Astrocyte of the spinal cord (primary cell): ENCODE results near the gene MS4A14.
"Not testable (repeated sequence)": the region's sequence is repeated elsewhere in the genome, so short reads cannot be mapped to it uniquely, and the experiment has no call there.

Experiments used
- DNase-seq: peaks from one replicate; pipeline ENCODE4 v3.0.0; 2011; ENCODE audit warnings: low read depth, low spot score
- H3K4me3 ChIP-seq: 2 replicates; pipeline ENCODE4 v1.5.1; 2011; ENCODE audit warnings: low read depth, mild to moderate bottlenecking, low read length, moderate library complexity
- in situ Hi-C: cut with HindIII; loops from 2 replicates; pipeline ENCODE4 v1.10.0; 2017; ENCODE audit warnings: low sequenced_read_pairs
- TF ChIP-seq, protein P1 (sequence below): IDR thresholded peaks from 2 replicates; pipeline ENCODE4 v1.5.1; 2012; ENCODE audit warnings: low read depth, mild to moderate bottlenecking, low read length, inconsistent platforms

Gene MS4A14

DNA sequence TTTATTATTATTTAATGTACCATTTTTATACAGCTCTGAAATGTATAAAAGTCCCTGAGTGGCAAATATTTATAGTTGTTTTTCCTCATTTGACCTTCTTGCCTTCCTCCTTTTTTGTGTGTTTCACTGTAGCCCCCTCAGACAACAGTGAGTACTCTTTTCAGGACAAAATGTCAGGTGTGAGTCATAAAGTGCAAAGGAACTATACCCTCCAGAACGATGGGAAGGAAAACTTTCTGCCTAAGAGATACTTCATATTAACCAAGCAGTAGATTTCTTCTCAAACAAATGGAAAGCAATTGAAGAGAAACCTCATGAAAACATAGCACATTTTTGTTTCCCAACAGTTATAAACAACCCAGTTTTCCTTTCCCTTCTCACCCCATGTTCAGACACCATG lies 34.0 kb upstream of the MS4A14 start:
- TF ChIP-seq, protein P1, sequence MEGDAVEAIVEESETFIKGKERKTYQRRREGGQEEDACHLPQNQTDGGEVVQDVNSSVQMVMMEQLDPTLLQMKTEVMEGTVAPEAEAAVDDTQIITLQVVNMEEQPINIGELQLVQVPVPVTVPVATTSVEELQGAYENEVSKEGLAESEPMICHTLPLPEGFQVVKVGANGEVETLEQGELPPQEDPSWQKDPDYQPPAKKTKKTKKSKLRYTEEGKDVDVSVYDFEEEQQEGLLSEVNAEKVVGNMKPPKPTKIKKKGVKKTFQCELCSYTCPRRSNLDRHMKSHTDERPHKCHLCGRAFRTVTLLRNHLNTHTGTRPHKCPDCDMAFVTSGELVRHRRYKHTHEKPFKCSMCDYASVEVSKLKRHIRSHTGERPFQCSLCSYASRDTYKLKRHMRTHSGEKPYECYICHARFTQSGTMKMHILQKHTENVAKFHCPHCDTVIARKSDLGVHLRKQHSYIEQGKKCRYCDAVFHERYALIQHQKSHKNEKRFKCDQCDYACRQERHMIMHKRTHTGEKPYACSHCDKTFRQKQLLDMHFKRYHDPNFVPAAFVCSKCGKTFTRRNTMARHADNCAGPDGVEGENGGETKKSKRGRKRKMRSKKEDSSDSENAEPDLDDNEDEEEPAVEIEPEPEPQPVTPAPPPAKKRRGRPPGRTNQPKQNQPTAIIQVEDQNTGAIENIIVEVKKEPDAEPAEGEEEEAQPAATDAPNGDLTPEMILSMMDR: no peak
- in situ Hi-C loops: no loop called here
- H3K4me3 ChIP-seq: no peak overlapping the region
- DNase-seq: no peak

DNA sequence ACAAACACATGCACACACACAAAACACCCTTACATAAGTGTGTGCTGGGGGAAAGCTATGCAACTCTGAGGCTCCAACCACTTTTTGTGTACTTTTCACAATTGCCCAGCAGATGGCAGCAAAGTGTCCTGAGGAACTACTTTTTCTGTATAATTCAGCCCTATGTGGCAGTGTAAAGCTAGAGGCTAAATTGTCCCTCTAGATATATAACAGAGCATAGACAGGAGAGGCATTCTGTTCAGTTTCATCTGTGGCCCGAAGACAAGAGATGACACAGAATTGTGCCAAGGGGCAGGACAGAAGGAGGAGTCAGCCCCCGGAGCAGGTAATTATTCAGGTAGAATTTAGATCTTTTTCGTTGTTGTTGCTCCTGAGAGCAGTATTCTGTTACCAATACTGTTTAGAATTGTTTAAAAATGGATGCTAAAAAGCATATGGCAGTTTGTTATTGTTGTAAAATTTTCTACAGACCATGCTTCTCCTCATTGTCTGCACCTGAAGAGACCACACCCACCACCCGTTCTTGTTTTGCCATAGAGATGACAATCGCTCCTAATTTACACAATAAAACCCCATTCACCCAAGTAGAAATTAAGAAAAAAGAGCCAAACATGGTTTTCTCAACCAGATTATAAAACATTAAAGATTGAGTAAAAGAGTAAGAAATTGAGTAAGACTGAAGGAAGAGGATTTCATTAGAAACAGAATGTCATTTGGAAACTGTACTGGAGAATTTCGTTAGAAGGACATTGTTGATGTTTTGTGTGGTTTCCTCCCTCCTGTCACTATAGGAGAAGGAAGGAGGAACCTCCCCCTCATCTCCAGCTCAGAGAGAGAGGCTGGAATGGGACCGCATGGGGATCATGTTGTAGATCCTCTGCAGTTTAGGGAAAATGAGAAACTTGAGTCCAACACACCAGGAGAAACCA lies 32.5 kb upstream of the MS4A14 start:
- no peak overlapping the region for H3K4me3 ChIP-seq
- in situ Hi-C loops: no loop called here
- peak; percentile 24 for DNase-seq
- TF ChIP-seq, protein P1: peak; percentile 63

DNA sequence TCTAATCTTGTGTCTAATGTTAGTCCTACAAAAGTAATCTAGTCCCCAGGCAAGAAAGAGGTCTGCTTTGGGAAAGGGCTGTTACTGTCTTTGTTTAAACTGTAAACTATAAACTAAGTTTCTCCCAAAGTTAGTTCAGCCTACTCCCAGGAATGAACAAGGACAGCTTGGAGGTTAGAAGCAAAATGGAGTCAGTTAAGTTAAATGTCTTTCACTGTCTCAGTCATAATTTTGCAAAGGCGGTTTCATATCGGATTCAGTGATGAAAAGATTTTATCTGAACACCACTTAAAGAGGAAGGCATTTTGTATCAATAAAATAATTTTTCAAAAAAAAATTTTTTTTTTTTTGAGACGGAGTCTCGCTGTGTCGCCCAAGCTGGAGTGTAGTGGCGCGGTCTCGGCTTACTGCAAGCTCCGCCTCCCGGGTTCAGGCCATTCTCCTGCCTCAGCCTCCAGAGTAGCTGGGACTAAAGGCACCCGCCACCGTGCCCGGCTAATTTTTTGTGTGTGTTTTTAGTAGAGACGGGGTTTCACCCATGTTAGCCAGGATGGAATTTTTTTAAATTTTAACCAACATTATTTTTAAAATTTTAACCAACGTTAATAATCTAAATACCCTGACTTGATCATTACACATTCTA lies 29.9 kb upstream of the MS4A14 start:
- H3K4me3 ChIP-seq, in situ Hi-C loops, DNase-seq: not testable (repeated sequence)

DNA sequence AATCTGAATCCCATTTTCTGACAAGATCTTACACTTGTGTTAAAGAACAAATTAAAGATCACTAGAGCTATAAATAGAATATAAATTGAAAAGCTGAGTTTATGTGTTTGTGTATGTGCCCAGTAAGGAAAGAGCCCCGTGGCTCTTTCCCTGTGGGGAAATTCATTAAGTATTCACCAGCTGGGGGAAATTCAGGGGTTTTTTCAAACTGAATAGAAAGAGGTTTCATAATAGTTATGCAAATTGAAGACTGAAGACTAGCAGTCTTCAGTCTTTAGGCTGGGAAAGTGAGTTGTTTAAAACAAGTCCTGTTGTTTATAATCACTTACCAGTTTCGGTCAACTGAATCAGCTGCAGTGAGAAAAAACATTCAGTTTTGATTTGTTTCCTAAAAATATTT lies 29.2 kb upstream of the MS4A14 start:
- no peak for DNase-seq
- TF ChIP-seq, protein P1: no peak
- H3K4me3 ChIP-seq: no peak overlapping the region
- in situ Hi-C loops: no loop called here

DNA sequence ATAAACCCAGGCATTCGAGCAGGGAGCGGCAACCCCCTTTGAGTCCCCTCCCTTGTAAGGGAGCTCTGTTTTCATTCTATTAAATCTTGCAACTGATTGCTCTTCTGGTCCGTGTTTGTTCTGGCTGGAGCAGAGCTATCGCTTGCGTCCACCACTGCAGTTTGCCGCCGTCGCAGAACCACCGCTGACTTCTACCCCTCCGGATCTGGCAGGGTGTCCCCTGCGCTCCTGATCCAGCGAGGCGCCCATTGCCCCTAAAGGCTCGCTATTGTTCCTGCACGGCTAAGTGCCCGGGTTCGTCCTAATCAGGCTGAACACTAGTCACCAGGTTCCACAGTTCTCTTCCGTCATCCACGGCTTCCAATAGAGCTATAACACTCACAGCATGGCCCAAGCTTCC lies 28.4 kb upstream of the MS4A14 start:
- TF ChIP-seq, protein P1: no peak
- in situ Hi-C loops: no loop called here
- no peak overlapping the region for H3K4me3 ChIP-seq
- DNase-seq: no peak

DNA sequence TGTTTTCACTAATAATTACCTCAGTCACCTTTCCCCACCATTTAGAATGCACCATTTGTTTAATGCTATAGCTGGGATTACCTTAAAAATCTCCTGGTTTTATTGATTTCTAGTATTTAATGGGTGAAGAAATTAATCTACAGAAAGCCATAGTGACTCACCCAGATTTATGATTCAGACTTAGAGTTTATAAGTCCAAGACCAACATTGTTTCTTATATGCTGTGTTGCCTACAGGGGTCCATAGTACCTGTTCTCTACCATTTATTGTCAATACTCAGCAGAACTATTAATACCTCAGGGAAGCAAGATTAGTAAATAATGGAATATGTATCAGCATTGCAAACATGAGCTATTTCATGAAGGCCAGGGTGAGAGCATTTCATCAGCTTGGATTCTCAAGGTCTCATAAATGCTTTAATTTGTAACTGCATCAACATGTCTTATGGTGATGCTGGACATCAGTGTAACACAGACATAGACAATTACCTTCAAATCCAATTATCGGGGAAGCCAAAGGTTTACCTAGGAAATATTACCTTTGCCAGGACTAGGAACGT lies 25.9 kb upstream of the MS4A14 start:
- DNase-seq: no peak
- in situ Hi-C loops: no loop called here
- H3K4me3 ChIP-seq: no peak overlapping the region
- TF ChIP-seq, protein P1: no peak
